SH-SY5Y (cell line): ENCODE measurements around the gene DIP2C.

Source experiments
- GATA2 ChIP-seq: IDR thresholded peaks from 2 replicates; pipeline ENCODE4 v1.6.1; 2011; ENCODE audit warnings: mild to moderate bottlenecking, low read depth, low read length
- GATA3 ChIP-seq: IDR thresholded peaks from 2 replicates; pipeline ENCODE4 v1.6.1; 2011; ENCODE audit warnings: low read depth, mild to moderate bottlenecking, low read length, moderate library complexity

Gene DIP2C

DNA sequence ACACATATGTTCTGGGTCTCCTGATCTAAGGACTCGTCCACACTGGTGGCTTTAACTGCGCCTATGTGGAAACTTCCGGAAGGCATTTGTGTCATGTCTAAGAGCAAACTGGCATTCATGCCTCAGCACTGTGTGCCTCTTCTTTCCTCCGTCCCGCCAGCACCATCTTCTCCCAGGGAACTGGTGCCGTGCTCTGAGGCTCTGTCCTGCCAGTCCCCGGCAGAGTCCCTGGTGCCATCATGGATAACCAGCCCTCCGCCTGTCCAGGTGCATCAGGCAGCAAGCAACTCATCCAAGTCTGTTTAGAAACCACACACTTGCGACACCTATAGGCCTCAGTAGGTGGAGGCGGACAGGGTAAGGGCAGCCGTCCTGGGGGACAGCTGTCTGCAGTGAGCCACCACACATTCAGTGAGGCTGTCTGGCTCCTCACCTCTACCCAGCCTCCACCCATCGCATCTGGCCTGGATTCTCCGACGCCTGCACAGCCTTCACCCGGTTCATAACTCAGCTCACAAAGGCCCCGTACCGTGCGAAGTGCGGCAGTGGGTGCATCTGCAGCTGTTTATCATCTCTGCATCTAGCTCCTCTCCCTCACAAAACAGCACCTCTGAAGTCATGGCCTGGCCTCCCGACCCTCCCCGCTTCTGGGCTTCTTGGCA, 162.7 kb downstream of the DIP2C start:
- TF ChIP-seq GATA2, result no peak

DNA sequence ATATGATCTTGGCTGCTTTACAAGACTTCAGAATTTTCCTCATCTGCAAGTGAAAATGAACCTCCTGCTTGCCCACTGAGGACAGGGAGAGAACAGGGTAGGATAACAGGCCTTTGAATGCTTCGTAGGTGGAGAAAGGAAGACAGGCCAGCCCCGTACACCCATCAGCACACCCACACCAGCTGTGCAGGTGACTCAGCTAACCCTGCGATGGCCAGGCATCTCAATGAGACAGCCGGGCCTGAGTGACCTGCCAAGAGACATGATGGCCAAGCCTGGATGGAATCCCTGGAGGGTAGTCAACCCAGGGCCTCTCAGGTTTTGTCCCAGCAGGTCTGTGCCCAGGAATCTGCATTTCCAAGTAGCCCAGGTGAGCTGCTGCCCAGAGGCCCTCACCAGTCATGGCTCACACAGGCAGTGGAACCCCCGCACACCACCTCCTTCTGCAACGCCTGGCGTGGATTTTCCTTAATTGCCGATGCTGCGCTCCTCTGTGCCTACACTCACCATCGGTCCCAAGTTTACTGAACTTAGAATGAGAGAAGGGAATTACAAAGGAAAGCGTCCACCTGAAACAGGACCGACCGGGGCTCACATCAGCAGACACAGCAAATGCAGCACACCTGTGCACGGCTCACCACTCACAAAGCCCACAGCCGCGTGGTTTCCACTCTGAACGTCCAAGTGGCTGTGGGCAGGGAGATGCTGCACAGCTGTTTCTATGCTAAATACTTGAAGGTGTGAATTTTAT, 163.7 kb downstream of the DIP2C start:
- TF ChIP-seq GATA2 (no peak), GATA3 (no peak)

- no peak for TF ChIP-seq GATA3
- TF ChIP-seq GATA2, result no peak
Measured at GRCh38 chr10:523925-524324, 165.5 kb downstream of the DIP2C start.

DNA sequence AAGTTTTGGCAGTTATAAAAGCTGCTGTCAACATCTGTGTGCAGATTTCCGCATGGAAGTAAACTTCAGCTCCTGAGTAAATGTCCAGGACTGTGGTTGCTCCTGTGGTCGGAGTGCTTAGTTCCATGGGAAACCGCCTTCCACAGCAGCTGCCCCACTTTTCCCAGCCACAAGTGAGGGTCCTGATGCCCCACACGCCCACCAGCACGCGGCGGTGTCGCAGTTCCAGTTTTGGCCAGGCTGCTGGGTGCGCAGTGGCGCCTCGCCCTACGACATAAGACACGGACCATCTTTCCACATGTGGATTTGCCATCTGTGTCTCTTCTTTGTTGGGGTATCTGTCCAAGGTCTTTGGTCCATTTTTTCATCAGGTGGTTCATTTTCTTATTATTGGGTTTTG, 167.1 kb downstream of the DIP2C start:
- TF ChIP-seq GATA2, result no peak
- no peak for TF ChIP-seq GATA3

- no peak for TF ChIP-seq GATA2
- no peak for TF ChIP-seq GATA3
Measured at GRCh38 chr10:521261-522250, 167.9 kb downstream of the DIP2C start.

DNA sequence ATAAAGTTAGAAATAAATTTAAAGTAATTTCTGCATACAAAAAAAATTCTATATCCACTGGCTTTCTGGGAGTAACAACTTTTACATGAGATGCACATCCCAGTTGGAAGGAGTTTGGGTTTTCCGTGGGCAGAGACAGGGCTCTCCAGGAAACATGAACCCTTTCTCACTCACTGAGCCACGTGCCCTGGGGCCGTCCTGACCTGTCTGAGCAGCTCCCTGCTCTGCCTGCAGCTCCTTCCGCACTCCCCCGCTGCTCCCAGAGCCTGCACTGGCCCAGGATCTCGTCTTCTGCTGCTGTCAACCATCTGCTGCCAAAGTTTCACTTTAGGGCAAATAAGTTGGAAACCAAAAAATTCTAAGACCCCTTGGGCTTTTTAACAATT, 169.1 kb downstream of the DIP2C start:
- no peak for TF ChIP-seq GATA2
- TF ChIP-seq GATA3, result no peak

- TF ChIP-seq GATA3, result no peak
Measured at GRCh38 chr10:519716-520401, 169.6 kb downstream of the DIP2C start.

- TF ChIP-seq GATA2, result no peak
- no peak for TF ChIP-seq GATA3
Measured at GRCh38 chr10:519055-519715, 170.3 kb downstream of the DIP2C start.

- TF ChIP-seq GATA2 (no peak), GATA3 (no peak)
Measured at GRCh38 chr10:517872-518475, 171.5 kb downstream of the DIP2C start.

DNA sequence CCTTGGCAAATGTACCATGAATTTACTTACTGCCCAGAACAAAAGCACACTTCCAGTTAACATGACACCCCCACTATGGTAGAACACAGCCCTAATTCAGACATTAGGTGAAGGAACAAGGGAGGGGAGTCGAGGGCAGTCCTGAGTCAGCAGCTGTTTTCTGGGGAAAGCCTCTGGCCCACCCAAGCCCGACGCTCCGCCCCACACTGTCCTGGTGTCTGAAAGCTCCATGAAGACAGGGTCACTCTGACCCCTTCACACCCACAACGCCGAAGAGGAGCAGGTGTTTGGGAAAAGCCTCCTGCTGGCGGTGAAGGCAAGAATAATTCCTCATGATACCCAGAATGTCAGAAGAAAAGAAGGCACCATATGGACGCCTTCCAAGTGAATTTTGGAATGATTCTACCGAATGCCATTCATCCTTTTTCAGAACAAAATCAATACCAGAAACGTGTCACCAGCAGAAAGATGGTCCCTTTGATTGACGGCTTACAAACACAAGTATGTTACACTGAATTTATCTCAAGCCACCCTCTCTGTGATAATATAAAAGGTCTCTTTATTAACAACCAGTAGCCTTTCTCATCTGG, 172.1 kb downstream of the DIP2C start:
- TF ChIP-seq GATA2 (no peak), GATA3 (no peak)

- TF ChIP-seq GATA2, result no peak
- TF ChIP-seq GATA3, result no peak
Measured at GRCh38 chr10:516764-517163, 172.7 kb downstream of the DIP2C start.

- TF ChIP-seq GATA3, result no peak
- no peak for TF ChIP-seq GATA2
Measured at GRCh38 chr10:515674-516073, 173.8 kb downstream of the DIP2C start.

DNA sequence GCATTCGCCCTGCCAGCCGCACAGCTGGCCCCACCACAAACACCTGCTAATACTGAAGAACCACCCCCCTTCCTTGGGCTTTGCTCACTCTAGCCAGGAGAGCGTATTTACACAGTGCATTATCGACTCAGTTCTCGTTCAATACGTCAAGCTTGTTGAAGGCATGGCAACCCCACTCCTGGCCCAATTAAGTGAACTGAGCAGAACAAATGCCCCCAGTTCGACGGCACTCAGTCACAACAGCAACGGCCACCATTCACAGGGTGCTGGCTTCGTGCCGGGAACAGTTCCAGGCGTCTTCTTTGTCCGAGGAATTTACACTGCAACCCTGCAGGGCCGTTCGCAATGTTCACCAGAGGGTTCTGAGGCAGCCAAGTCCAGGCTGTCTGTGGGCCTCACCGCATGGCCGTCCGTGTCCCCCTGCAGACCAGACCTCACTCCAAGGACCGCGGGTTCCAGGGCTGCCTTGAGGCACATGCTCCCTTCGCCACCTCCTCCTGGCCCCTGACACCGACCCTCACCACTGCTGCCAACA, 175.3 kb downstream of the DIP2C start:
- no peak for TF ChIP-seq GATA2
- no peak for TF ChIP-seq GATA3
